Osteocyte (in vitro differentiated cells): ENCODE results near the gene RCAN2. TPM values are rescaled to one million over a fixed set of nuclear protein-coding genes. Genes with fewer than 3 reads are reported as not detected.
"Not testable (repeated sequence)": the region's sequence is repeated elsewhere in the genome, so short reads cannot be mapped to it uniquely, and the experiment has no call there.

Experiments used
- DNase-seq: peaks from one replicate; pipeline ENCODE4 v3.0.0; 2021; ENCODE audit warnings: mixed read lengths; ENCODE audit not compliant: unreplicated experiment; ENCODE audit errors: extremely low spot score
- H3K27ac Mint-ChIP-seq: one replicate; pipeline ENCODE4 v1.8.0; 2021; ENCODE audit warnings: mild to moderate bottlenecking, mixed read lengths; ENCODE audit not compliant: unreplicated experiment
- H3K27me3 Mint-ChIP-seq: one replicate; pipeline ENCODE4 v1.8.0; 2021; ENCODE audit warnings: mixed read lengths; ENCODE audit not compliant: unreplicated experiment
- H3K36me3 Mint-ChIP-seq: one replicate; pipeline ENCODE4 v1.8.0; 2021; ENCODE audit warnings: mixed read lengths; ENCODE audit not compliant: unreplicated experiment
- H3K4me1 Mint-ChIP-seq: one replicate; pipeline ENCODE4 v1.8.0; 2021; ENCODE audit warnings: mixed read lengths; ENCODE audit not compliant: unreplicated experiment
- H3K4me3 Mint-ChIP-seq: one replicate; pipeline ENCODE4 v1.8.0; 2021; ENCODE audit warnings: mild to moderate bottlenecking, moderate library complexity, mixed read lengths; ENCODE audit not compliant: unreplicated experiment
- H3K9me3 Mint-ChIP-seq: one replicate; pipeline ENCODE4 v1.8.0; 2021; ENCODE audit warnings: mixed read lengths; ENCODE audit not compliant: unreplicated experiment
- total RNA-seq: library from RNA; stranded (reverse); gene quantifications from 2 replicates; pipeline ENCODE4 v1.2.1, GENCODE V29; 2021
- TF ChIP-seq, protein P1 (sequence below): fragments of 200-600 bp; sonication (generic); IDR thresholded peaks from 2 replicates; pipeline ENCODE4 v1.5.0; 2021; ENCODE audit warnings: antibody characterized with exemption, mild to moderate bottlenecking, moderate library complexity

The RCAN2 gene
- total RNA-seq, 1 donor from 2014 or later: 31.3 TPM

DNA sequence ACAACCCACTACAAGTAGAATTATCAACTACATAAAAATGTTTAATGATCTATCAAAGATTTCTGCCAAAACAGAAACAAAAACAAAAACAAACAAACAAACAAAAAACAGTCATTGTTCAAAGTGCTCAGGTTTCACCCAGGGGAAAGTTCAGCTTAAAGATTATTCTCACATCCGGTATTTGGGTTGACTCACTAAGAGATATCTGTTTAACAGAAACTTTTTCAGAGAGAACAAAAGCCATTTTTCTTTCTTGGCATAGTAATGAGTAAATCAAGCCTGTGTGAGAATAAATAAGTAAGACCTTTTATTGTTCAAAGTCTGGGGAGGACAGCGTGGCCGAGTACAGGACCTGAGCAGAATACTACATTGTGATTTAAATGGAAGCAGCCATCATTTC, 143.6 kb downstream of the RCAN2 start:
- Mint-ChIP-seq H3K27ac (no peak overlapping the region), H3K36me3 (no peaks in the 10 kb centered on the region), H3K27me3 (peaks cover 9% of the 10 kb centered on the region), H3K4me1 (peaks cover 3% of the 10 kb centered on the region), H3K4me3 (no peak overlapping the region), H3K9me3 (peaks cover 6% of the 10 kb centered on the region)
- no peak for DNase-seq
- TF ChIP-seq, protein P1, sequence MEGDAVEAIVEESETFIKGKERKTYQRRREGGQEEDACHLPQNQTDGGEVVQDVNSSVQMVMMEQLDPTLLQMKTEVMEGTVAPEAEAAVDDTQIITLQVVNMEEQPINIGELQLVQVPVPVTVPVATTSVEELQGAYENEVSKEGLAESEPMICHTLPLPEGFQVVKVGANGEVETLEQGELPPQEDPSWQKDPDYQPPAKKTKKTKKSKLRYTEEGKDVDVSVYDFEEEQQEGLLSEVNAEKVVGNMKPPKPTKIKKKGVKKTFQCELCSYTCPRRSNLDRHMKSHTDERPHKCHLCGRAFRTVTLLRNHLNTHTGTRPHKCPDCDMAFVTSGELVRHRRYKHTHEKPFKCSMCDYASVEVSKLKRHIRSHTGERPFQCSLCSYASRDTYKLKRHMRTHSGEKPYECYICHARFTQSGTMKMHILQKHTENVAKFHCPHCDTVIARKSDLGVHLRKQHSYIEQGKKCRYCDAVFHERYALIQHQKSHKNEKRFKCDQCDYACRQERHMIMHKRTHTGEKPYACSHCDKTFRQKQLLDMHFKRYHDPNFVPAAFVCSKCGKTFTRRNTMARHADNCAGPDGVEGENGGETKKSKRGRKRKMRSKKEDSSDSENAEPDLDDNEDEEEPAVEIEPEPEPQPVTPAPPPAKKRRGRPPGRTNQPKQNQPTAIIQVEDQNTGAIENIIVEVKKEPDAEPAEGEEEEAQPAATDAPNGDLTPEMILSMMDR: no peak

DNA sequence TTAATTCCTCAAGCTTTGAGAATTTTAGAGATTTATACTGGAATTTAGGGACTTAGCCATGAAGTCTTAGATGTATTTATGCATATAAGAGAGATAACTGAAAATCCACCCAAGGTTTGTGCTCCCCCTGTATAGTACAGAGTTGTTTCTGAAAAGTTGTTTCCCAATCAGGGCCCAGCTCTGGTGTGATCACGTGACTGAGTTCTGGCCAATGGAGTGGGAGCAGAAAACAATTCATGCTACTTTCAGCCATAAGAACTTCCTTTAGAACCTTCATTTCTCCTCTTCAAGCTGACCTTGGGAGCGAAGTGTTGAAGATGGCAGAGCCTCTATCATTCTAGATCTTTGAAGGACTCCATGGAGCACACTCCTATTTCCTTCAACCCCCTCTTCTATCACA, 151.0 kb downstream of the RCAN2 start:
- H3K4me1 Mint-ChIP-seq: no peaks in the 10 kb centered on the region
- no peaks in the 10 kb centered on the region for H3K36me3 Mint-ChIP-seq
- DNase-seq: no peak
- H3K27ac Mint-ChIP-seq: no peak overlapping the region
- H3K4me3 Mint-ChIP-seq: no peak overlapping the region
- peaks cover 2% of the 10 kb centered on the region for H3K27me3 Mint-ChIP-seq
- peaks cover 2% of the 10 kb centered on the region for H3K9me3 Mint-ChIP-seq
- TF ChIP-seq, protein P1: no peak

DNA sequence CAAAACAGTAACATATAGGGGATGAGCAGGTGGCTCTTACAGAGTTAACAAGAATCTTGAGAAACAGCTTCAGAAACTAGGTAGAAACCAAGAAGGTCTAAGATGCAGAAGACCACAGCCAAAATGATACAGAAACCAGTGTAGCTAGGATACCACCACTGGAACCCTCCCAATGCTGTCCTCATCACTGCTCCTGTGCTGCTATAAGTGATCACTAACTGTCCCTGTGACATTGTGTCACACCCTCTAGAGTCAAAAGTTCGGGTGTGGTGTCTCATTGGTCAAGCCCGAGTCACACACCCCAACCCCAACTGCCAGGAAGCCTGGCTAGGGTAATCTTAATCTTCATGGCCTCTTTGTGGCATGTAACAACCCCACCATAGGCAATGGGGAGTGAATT, 153.1 kb downstream of the RCAN2 start:
- H3K36me3 Mint-ChIP-seq: no peaks in the 10 kb centered on the region
- no peak overlapping the region for H3K27ac Mint-ChIP-seq
- H3K27me3 Mint-ChIP-seq: no peaks in the 10 kb centered on the region
- peaks cover 1% of the 10 kb centered on the region for H3K9me3 Mint-ChIP-seq
- DNase-seq: no peak
- H3K4me3 Mint-ChIP-seq: no peak overlapping the region
- TF ChIP-seq, protein P1: no peak
- H3K4me1 Mint-ChIP-seq: no peaks in the 10 kb centered on the region

DNA sequence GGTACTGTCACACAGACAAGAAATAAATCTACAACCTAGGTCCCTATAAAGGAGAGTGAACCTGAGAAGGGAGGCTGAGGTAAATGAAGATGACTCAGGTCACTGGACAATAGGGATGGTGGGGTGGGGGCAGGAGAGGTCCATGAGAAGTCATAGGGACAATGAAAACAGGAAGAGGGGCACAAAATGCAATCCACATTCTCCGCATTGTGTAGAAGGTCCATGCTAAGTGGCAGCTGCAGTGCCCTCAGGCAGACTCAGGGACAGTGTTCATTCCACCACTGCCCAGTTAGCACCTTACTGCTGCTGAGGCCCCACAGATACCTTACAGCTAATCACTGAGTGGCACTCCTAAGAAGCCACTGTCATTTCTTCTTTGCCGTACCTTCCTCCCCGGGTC, 156.8 kb downstream of the RCAN2 start:
- Mint-ChIP-seq H3K27ac (no peak overlapping the region), H3K27me3 (no peaks in the 10 kb centered on the region), H3K4me1 (no peaks in the 10 kb centered on the region), H3K9me3 (peaks cover 5% of the 10 kb centered on the region), H3K4me3 (no peak overlapping the region), H3K36me3 (no peaks in the 10 kb centered on the region)
- no peak for DNase-seq
- TF ChIP-seq, protein P1: no peak

DNA sequence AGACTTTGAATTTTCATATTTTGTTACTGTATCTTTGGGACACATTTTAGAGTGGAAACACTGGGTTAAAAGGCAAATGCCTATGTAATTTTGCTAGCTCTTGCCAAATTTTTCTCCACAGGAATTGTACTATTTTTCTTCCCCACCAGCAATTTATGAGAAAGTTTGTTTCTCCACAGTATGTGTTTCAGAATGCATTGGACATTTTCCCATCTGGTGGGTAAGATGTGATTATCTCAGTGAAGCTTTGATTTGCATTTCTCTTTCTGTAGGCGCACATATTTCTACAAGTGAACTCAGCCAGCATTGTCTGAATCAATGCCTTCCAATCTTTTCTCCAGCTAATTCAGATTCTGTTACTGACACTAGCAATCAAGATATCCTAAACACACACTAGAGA, 157.8 kb downstream of the RCAN2 start:
- no peak overlapping the region for H3K4me3 Mint-ChIP-seq
- no peaks in the 10 kb centered on the region for H3K27me3 Mint-ChIP-seq
- no peaks in the 10 kb centered on the region for H3K4me1 Mint-ChIP-seq
- no peak overlapping the region for H3K27ac Mint-ChIP-seq
- peaks cover 5% of the 10 kb centered on the region for H3K9me3 Mint-ChIP-seq
- TF ChIP-seq, protein P1: no peak
- no peak for DNase-seq
- no peaks in the 10 kb centered on the region for H3K36me3 Mint-ChIP-seq

DNA sequence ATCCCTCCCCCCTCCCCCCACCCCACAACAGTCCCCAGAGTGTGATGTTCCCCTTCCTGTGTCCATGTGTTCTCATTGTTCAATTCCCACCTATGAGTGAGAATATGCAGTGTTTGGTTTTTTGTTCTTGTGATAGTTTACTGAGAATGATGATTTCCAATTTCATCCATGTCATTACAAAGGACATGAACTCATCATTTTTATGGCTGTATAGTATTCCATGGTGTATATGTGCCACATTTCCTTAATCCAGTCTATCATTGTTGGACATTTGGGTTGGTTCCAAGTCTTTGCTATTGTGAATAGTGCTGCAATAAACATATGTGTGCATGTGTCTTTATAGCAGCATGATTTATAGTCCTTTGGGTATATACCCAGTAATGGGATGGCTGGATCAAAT, 158.8 kb downstream of the RCAN2 start:
- not testable (repeated sequence) for H3K4me3 Mint-ChIP-seq, H3K27me3 Mint-ChIP-seq, H3K4me1 Mint-ChIP-seq, H3K36me3 Mint-ChIP-seq, H3K27ac Mint-ChIP-seq, H3K9me3 Mint-ChIP-seq, DNase-seq
